DMS114 treated with DMSO at 0.1 percent for 48 hours (cell line): Measurements from ENCODE around the gene SERPINE1.
"Not testable (repeated sequence)": the region's sequence is repeated elsewhere in the genome, so short reads cannot be mapped to it uniquely, and the experiment has no call there.

Experiments used
- DNase-seq: peaks from one replicate; lab custom pipeline; 2025; ENCODE audit not compliant: unreplicated experiment; lab: John Stamatoyannopoulos, UW

Gene SERPINE1

GRCh38 chr7:101100858-101101847 is 25.8 kb upstream of the SERPINE1 start:
- DNase-seq = no peak

- no peak for DNase-seq
These were observed 24.9 kb upstream of the SERPINE1 start for GRCh38 chr7:101102026-101102425.

- not testable (repeated sequence) for DNase-seq
These were observed 23.2 kb upstream of the SERPINE1 start for GRCh38 chr7:101103701-101104100.

- DNase-seq = no peak
These were observed 22.7 kb upstream of the SERPINE1 start for GRCh38 chr7:101104193-101104713.

- DNase-seq = no peak
These were observed 22.1 kb upstream of the SERPINE1 start for GRCh38 chr7:101104799-101105198.

- not testable (repeated sequence) for DNase-seq
These were observed 21.7 kb upstream of the SERPINE1 start for GRCh38 chr7:101105248-101105647.

GRCh38 chr7:101106386-101106785 is 20.5 kb upstream of the SERPINE1 start:
- no peak for DNase-seq

- no peak for DNase-seq
These were observed 18.5 kb upstream of the SERPINE1 start for GRCh38 chr7:101108330-101108857.

- no peak for DNase-seq
These were observed 17.9 kb upstream of the SERPINE1 start for GRCh38 chr7:101108961-101109360.

- no peak for DNase-seq
These were observed 17.5 kb upstream of the SERPINE1 start for GRCh38 chr7:101109368-101109767.

- DNase-seq = no peak
These were observed 15.6 kb upstream of the SERPINE1 start for GRCh38 chr7:101111261-101111660.

GRCh38 chr7:101112233-101112632 is 14.7 kb upstream of the SERPINE1 start:
- no peak for DNase-seq

- not testable (repeated sequence) for DNase-seq
These were observed 13.8 kb upstream of the SERPINE1 start for GRCh38 chr7:101113140-101113539.

- DNase-seq = no peak
These were observed 13.1 kb upstream of the SERPINE1 start for GRCh38 chr7:101113836-101114235.

GRCh38 chr7:101114492-101114891 is 12.4 kb upstream of the SERPINE1 start:
- DNase-seq = no peak

GRCh38 chr7:101115215-101115614 is 11.7 kb upstream of the SERPINE1 start:
- no peak for DNase-seq

GRCh38 chr7:101116898-101117297 is 10.0 kb upstream of the SERPINE1 start:
- no peak for DNase-seq

GRCh38 chr7:101118856-101119255 is 8.0 kb upstream of the SERPINE1 start:
- DNase-seq = no peak

- no peak for DNase-seq
These were observed 7.0 kb upstream of the SERPINE1 start for GRCh38 chr7:101119876-101120275.

GRCh38 chr7:101120315-101120714 is 6.6 kb upstream of the SERPINE1 start:
- DNase-seq = no peak

GRCh38 chr7:101121631-101121990 is 5.3 kb upstream of the SERPINE1 start:
- not testable (repeated sequence) for DNase-seq
